ENCODE data around the gene OR7G2.

Gene OR7G2

GRCh38 chr19:9107375-9107774 is at the start of gene OR7G2:
Gene OR7G2, minus strand, starts transcription at chr19:9107475. Its CDS starts 4,232 bp downstream, at chr19:9103243.
- DNase-seq (ENCODE audit: low spot score), result no peak

GRCh38 chr19:9156304-9156703 is 49.0 kb upstream of the OR7G2 start:
- no peak for DNase-seq (ENCODE audit: low spot score)

DNA sequence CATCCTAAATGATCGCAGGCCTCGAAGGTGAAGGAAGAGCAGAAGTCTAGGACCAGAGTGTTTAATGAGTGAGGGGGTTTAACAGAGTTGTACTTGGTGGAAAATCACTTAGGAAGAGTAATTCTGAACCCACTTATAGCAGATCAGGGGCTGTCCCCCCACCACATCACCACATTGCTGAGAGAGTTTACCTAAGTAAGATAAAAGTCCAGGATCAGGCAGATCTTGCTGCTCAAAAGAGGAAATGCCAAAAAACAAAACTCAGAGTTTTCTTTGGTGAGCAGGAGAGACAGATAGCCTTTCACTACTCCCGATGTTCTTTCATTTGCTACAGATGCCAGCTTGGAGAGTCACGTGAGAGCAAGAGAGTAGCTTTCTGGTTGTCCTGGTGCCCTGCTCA is 48.3 kb upstream of the OR7G2 start:
- DNase-seq (ENCODE audit: low spot score), result no peak

GRCh38 chr19:9151367-9151766 is 44.1 kb upstream of the OR7G2 start:
- no peak for DNase-seq (ENCODE audit: low spot score)

- no peak for DNase-seq (ENCODE audit: low spot score)
These were observed 43.4 kb upstream of the OR7G2 start for GRCh38 chr19:9150650-9151049.

GRCh38 chr19:9149997-9150396 is 42.7 kb upstream of the OR7G2 start:
- no peak for DNase-seq (ENCODE audit: low spot score)

DNA sequence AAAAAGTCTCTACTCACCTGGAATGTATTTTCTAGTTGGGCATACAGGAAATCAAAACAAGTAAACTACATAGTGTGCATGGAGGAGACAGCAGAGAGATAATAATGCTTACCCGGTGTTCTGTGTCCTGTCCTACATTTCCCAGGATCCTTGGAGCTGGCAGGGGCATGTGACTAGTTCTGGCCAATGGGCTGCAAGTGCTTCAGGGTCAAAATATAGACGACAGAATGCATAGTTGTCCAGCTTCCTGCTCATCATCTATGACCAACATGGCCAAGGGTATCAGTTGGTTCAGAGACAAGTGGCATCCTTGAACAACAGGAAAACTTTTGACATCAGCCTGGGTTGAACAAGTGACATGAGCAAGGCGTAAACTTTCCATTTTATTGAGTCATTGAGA is 41.4 kb upstream of the OR7G2 start:
- no peak for DNase-seq (ENCODE audit: low spot score)

GRCh38 chr19:9146882-9147281 is 39.6 kb upstream of the OR7G2 start:
- no peak for DNase-seq (ENCODE audit: low spot score)

DNA sequence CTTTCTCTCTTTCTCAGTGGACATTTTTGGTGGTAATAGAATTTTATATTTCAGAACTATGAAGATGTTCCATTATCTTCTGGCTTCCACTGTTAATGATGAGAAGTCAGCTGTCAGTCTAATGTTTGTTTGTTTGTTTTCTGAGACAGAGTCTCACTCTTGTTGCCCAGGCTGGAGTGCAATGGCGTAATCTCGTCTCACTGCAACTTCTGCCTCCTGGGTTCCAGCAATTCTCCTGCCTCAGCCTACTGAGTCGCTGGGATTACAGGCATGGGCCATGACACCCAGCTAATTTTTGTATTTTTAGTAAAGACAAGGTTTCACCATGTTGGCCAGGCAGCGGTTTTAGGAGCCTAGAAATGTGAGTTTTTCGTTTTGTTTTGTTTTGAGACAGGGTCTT is 37.6 kb upstream of the OR7G2 start:
- DNase-seq (ENCODE audit: low spot score), result no peak

DNA sequence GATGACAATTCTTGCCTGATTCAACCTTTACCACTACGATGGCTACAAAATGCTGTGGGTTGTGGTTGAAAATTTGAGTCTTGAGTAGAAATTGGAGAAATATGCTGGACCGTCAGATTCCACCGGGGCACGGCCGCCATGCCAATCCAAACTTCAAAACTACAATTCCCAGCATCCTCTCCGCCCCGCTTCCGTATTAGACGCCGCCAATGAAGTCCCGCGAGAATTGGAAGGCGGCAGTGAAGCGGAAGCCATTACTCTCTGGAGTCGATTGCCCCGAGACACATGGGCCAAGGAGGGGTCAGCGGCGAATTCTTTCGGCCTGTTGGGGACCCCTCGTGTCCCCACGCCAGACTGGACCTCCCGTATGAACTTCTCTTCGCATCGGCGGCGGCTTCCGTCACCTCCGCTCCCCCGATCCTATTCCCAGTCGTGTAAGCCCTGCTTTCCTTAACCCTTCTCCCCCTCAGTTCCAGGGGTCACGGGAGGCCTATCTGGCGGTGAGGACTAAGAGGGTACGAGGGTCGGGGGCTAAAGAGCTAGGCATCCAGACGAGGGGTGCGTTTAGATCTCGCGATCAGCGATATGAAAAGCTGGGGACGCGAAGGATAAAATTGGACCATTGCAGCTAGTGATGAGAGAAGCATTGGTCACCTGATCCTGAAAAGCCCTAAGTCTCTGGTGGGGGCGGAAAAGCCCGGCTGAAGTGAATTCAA is 33.0 kb upstream of the OR7G2 start, which contains the start of gene ZNF317:
Gene ZNF317 (plus strand): TSS at position 239 of the 716 bp plus-strand sequence. CDS start 15,620 bp downstream, outside the sequence.
- peak; percentile 90 for DNase-seq (ENCODE audit: low spot score)

- DNase-seq (ENCODE audit: low spot score), result no peak
These were observed 32.4 kb upstream of the OR7G2 start for GRCh38 chr19:9139609-9140158.

GRCh38 chr19:9132422-9132821 is 25.1 kb upstream of the OR7G2 start:
- DNase-seq (ENCODE audit: low spot score), result no peak

- no peak for DNase-seq (ENCODE audit: low spot score)
These were observed 23.7 kb upstream of the OR7G2 start for GRCh38 chr19:9130965-9131364.

GRCh38 chr19:9128171-9128570 is 20.9 kb upstream of the OR7G2 start:
- DNase-seq (ENCODE audit: low spot score), result no peak

DNA sequence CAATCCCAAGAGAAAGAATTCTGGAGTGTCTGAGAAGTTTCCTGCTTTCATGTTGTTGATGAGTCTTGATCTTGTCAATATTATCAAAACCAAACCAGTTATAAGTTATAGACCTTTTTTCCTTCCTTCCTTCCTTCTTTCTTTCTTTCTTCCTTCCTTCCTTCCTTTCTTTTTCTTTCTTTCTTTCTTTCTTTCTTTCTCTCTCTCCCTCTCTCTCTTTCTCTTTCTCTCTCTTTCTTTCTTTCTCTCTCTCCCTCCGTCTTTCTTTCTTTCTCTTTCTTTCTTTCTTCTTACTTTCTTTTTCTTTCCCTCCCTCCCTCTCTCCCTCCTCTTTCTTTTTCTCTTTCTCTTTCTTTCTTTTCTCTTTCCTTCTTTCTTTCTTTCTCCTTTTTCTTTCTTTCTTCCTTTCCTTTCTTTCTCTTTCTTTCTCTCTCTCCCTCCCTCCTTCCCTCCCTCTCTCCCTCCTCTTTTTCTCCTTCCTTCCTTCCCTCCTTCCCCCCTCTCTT is 19.7 kb upstream of the OR7G2 start, which contains the start of gene OR7G3:
Gene OR7G3 (minus strand): TSS at position 51 of the 506 bp plus-strand sequence. CDS start 0 bp downstream, at position 51.
- no peak for DNase-seq (ENCODE audit: low spot score)

DNA sequence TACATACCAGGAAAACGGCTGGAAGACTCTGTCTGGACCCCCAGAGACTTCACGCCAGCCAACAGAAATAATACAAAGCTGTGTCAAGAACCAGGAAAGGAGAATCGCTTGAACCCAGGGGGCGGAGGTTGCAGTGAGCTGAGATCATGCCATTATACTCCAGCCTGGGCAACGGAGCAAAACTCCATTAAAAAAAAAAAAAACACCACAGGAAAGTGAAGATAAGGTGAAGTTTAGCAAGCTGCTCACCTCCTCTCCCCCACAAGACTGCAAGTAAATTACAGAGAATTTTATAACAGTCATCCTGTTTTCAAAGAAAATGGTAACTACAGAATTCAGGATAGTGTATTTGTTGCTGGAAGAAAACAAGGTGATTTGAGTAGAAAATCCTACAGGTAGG is 9.3 kb upstream of the OR7G2 start:
- no peak for DNase-seq (ENCODE audit: low spot score)

- DNase-seq (ENCODE audit: low spot score), result no peak
These were observed 8.1 kb upstream of the OR7G2 start, which contains the start of gene OR7G1 for GRCh38 chr19:9115307-9115813. Gene OR7G1, minus strand, starts transcription at chr19:9115763. Its CDS starts 0 bp downstream, at chr19:9115763.

- DNase-seq (ENCODE audit: low spot score), result no peak
These were observed 2.7 kb upstream of the OR7G2 start for GRCh38 chr19:9109959-9110358.

GRCh38 chr19:9086761-9087160 is 20.5 kb downstream of the OR7G2 start, which contains the start of gene OR1M1:
Gene OR1M1, plus strand, starts transcription at chr19:9087061. Its CDS starts 6,184 bp downstream, at chr19:9093245.
- no peak for DNase-seq (ENCODE audit: low spot score)

DNA sequence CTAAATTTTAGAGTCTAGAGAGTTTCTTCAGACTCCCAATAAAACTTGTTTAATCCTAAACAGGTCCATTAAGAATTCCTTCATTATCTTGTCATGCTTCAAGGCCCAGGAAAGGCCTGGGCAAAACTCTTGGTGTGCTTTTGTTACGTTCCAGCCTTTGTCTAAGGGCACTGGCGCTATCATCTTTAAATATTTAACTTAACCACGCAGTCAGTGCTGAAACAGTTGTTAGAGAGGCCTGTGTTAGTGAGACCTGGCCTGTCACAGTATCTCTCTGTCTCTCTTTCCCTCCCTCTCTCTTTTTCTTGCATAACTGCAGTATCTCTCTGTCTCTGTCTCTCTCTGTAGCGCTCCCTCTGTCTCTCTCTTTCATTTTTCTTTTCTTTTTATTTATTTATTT is 28.6 kb downstream of the OR7G2 start:
- no peak for DNase-seq (ENCODE audit: low spot score)

DNA sequence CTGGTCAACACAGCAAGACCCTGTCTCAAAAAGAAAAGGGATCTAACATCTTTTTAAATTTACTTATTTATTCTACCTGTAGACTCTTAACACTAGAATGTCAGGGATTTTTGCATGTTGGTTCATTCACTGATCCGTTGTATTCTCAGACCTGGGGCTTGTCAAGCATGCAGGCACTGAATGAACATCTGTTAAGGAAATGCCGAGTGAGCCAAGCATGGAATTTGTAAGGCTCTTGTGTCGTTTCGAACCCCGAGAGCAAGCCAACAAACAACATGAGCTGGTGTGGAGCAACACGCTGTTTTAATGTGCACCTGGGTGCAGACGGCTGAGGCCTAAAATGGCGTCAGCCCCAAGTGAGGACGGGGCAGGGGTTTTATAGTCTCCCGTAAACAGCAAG is 30.4 kb downstream of the OR7G2 start:
- no peak for DNase-seq (ENCODE audit: low spot score)

DNA sequence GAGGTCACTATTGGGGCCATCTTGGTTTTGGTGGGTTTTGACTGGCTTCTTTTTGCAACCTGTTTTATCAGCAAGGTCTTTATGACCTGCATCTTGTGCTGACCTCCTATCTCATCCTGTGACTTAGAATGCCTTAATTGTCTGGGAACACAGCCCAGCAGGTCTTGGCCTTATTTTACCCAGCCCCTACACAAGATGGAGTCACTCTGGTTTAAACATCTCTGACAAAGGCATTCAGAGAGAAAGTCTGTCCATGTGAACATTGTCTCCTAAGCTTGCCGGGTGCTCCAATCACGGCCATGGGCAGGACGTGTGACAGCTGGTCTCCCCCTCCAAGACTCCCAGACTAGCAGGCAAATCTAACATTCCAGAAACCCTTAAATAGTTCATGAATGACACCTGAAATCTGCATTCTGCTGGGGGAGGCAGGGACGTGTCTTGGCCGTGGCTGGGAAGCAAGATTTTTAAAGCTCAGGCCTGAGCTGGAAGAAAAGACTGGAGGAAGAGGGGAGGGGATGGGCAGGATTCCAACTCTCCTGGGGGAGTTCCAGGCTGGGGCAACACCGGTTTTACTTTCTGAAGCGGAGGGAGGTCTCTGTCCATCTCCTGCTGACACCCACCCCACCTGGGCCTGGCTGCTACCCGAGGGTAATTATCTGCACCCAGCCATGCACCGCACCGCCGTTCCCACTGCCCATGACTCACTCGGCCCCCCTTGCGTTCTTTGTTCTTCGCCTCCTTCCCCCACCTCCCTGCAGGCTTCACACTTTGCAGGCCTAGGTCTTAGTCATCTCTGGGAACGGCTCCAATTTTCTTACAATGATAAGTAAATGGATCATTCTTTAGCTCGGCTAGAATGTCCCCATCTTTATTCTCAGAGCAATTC is 32.0 kb downstream of the OR7G2 start:
- peak; percentile 98 for DNase-seq (ENCODE audit: low spot score)
